Caco-2 (cell line): Measurements from ENCODE around the gene ZNF260. TPM values are rescaled to one million over a fixed set of nuclear protein-coding genes. Genes with fewer than 3 reads are reported as not detected.

Experiments
- BruUV-seq: library from RNA; stranded (reverse); fragments of 400-500 nt; replicated peaks from 2 replicates; lab custom pipeline; 2021; lab: Mats Ljungman, UMichigan
- CTCF ChIA-PET: fragments of 300-600 bp; sonication (Branson Sonifier 250); formaldehyde crosslinking; loops from one replicate; lab custom pipeline; 2022; ENCODE audit warnings: antibody characterized with exemption; lab: Charles Lee
- POLR2A ChIA-PET: fragments of 300-600 bp; sonication (Branson Sonifier 250); formaldehyde crosslinking; loops from one replicate; lab custom pipeline; 2022; ENCODE audit warnings: antibody characterized with exemption; lab: Charles Lee
- DNase-seq, 2 experiments: peaks; one replicate each; pipeline versions ENCODE4 v3.0.0 to v3.0.0-alpha.2; 2020 to 2022
- H3K27me3 ChIP-seq: replicated peaks from 2 replicates; pipeline ENCODE4 v1.6.0; 2011; ENCODE audit warnings: low read length; ENCODE audit not compliant: control insufficient read depth, insufficient read depth
- H3K36me3 ChIP-seq: 2 replicates; pipeline ENCODE4 v1.5.1; 2011; ENCODE audit warnings: low read length; ENCODE audit not compliant: control insufficient read depth, insufficient read depth
- H3K4me1 ChIP-seq: fragments of 250-450 bp; sonication (Bioruptor Pico); 2 replicates; pipeline ENCODE4 v1.5.1; 2020; ENCODE audit warnings: mild to moderate bottlenecking
- H3K4me3 ChIP-seq: 2 replicates; pipeline ENCODE4 v1.5.1; 2011; ENCODE audit warnings: low read depth, mild to moderate bottlenecking, control low read depth, low read length
- H3K9me3 ChIP-seq: fragments of 250-450 bp; sonication (Bioruptor Pico); 2 replicates; pipeline ENCODE4 v1.5.1; 2020; ENCODE audit warnings: mild to moderate bottlenecking, moderate library complexity
- H3K27ac Mint-ChIP-seq: one replicate; pipeline ENCODE4 v1.8.0; 2022; ENCODE audit warnings: mixed read lengths; ENCODE audit not compliant: unreplicated experiment
- H3K27me3 Mint-ChIP-seq: one replicate; pipeline ENCODE4 v1.8.0; 2022; ENCODE audit warnings: mixed read lengths; ENCODE audit not compliant: insufficient read depth, unreplicated experiment
- H3K36me3 Mint-ChIP-seq: one replicate; pipeline ENCODE4 v1.8.0; 2022; ENCODE audit warnings: mild to moderate bottlenecking, mixed read lengths; ENCODE audit not compliant: insufficient read depth, unreplicated experiment
- H3K4me1 Mint-ChIP-seq: one replicate; pipeline ENCODE4 v1.8.0; 2022; ENCODE audit warnings: low read depth, mixed read lengths; ENCODE audit not compliant: unreplicated experiment
- H3K4me3 Mint-ChIP-seq: one replicate; pipeline ENCODE4 v1.8.0; 2022; ENCODE audit warnings: mild to moderate bottlenecking, moderate library complexity, mixed read lengths; ENCODE audit not compliant: unreplicated experiment
- H3K9me3 Mint-ChIP-seq: one replicate; pipeline ENCODE4 v1.8.0; 2022; ENCODE audit warnings: mixed read lengths; ENCODE audit not compliant: unreplicated experiment
- intact Hi-C: fragments of 100-400 bp; cut with micrococcal nuclease; formaldehyde crosslinking; loops from one replicate; pipeline ENCODE4 v1.10.0; 2022; ENCODE audit not compliant: unreplicated experiment
- total RNA-seq: library from RNA; stranded (reverse); gene quantifications from 2 replicates; pipeline ENCODE4 v1.2.3, GENCODE V29; 2022
- TF ChIP-seq, protein P1 (sequence below), 2 experiments: fragments of 200-600 bp in 1 of 2; IDR thresholded peaks; 1 replicate in 1 of 2; 2 replicates in 1 of 2; pipeline versions ENCODE4 v1.5.1 to v1.8.0; 2011 to 2022; ENCODE audit warnings: antibody characterized with exemption in 1 of 2, control low read depth in 1 of 2, inconsistent platforms in 1 of 2, low read depth in 1 of 2, low read length in 1 of 2, mild to moderate bottlenecking in 1 of 2, moderate library complexity in 1 of 2; ENCODE audit not compliant: insufficient read depth in 1 of 2, severe bottlenecking in 1 of 2, unreplicated experiment in 1 of 2

ZNF260 gene
- total RNA-seq, 1 experiment from 2014 or later: 13.2 TPM

DNA sequence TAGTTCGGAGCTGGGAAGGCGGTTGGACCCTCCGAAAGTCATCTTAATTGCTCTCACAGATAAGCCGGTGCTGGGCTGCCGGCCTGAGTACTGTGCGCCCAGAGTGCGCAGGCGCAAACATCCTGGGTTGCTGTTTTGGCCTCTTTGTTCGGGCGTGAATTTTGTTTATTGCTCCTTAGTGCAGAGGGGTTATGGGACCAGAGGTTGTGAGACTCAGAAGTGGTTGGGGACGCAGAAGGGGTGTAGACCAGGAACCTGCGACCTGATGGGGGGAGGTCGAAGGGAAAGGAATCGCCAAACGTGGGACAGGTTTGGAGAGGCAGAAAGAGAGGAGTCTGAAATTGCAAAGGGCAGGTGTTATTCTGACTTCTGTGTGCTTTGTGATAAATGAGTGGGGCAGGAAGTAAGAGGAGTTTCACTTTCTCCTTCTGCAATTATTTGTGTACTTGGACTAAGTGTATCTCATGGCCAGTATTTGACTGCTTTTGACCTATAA lies 38.1 kb downstream of the ZNF260 start:
- DNase-seq: peak in 1 of 2 experiments; percentile 95
- intact Hi-C loops: loop anchor here (1.0 to 5.0 kb wide), 7 partner anchors 34 to 298 kb away; partner anchors contain the start of genes ZFP14, ZNF260, ZNF461 and ZNF529
- H3K4me3 ChIP-seq: peak overlapping the region; percentile 93
- H3K4me3 Mint-ChIP-seq: peak overlapping the region; percentile 91
- peaks cover 20% of the 10 kb centered on the region for H3K9me3 Mint-ChIP-seq
- ChIA-PET POLR2A (interaction anchor here (0.5 to 2.0 kb wide), 12 partner anchors 30 to 881 kb away, joined by 3 to 34 read pairs (median 7); partner anchors contain the start of genes ZFP14, ZNF146, ZNF260 and ZNF383), CTCF (interaction anchor here (1.0 to 1.4 kb wide), 2 partner anchors 39 to 275 kb away, joined by 3 to 7 read pairs; partner anchors contain the start of genes ZNF146, ZNF260 and ZNF565)
- TSS peak; percentile 93 for BruUV-seq
- H3K27me3 ChIP-seq: no peaks in the 10 kb centered on the region
- peaks cover 14% of the 10 kb centered on the region for H3K4me1 Mint-ChIP-seq
- H3K36me3 Mint-ChIP-seq: peaks cover 26% of the 10 kb centered on the region
- no peaks in the 10 kb centered on the region for H3K4me1 ChIP-seq
- TF ChIP-seq, protein P1, sequence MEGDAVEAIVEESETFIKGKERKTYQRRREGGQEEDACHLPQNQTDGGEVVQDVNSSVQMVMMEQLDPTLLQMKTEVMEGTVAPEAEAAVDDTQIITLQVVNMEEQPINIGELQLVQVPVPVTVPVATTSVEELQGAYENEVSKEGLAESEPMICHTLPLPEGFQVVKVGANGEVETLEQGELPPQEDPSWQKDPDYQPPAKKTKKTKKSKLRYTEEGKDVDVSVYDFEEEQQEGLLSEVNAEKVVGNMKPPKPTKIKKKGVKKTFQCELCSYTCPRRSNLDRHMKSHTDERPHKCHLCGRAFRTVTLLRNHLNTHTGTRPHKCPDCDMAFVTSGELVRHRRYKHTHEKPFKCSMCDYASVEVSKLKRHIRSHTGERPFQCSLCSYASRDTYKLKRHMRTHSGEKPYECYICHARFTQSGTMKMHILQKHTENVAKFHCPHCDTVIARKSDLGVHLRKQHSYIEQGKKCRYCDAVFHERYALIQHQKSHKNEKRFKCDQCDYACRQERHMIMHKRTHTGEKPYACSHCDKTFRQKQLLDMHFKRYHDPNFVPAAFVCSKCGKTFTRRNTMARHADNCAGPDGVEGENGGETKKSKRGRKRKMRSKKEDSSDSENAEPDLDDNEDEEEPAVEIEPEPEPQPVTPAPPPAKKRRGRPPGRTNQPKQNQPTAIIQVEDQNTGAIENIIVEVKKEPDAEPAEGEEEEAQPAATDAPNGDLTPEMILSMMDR (IDR thresholded peaks at IDR 0.05; ENCODE audit: insufficient read depth in 1 of 2, low read depth in 1 of 2, low read length in 1 of 2, severe bottlenecking in 1 of 2, unreplicated experiment in 1 of 2): no peak
- peak overlapping the region; percentile 99 for H3K27ac Mint-ChIP-seq
- no peaks in the 10 kb centered on the region for H3K9me3 ChIP-seq
- H3K27me3 Mint-ChIP-seq: no peaks in the 10 kb centered on the region
- H3K36me3 ChIP-seq: no peaks in the 10 kb centered on the region

DNA sequence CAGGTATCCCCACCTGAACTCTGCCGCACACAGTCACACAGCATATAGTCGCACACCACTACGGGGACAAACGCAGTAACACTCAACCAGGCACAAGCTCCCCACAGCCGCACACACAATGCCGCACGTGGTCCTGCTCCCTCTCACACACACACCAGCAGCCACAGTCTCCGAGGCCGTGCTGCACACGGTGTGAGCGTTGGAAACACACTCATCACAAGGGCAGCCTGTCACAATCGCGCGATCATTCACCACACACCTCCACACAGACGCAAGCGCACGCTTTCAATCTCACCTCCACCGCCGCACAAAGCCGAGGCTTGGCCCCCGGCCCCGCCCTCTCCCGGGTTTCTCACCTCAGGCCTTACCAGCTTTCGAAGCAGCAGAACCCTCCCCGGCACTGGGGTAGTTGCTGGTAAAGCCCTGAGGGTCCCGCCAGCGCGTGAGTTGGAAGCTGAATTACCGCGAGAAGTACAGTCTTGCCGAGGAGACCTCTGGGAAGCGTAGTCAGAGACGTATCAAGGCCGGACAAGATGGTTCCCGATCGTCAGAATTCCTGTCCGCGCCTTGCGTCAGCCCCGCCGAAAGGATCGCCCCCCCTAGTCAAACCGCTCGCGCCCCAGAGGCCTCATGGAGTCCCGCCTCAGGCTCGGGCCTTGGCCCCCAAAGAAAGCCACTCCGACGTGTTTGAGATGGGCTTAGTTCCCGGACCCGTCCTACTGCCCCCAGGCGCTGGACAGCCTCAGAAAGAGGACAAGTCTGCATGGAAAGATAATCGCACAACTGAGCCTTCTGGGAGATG lies 38.8 kb downstream of the ZNF260 start, which contains the start of gene ZNF566:
Gene ZNF566, minus strand, starts transcription at position 444 of the 802 bp plus-strand sequence. CDS start 13,004 bp downstream, outside the sequence.
- Mint-ChIP-seq H3K9me3 (peaks cover 20% of the 10 kb centered on the region), H3K27me3 (no peaks in the 10 kb centered on the region), H3K27ac (peak within 1 kb of the TSS; percentile 99), H3K4me1 (peaks cover 14% of the 10 kb centered on the region), H3K36me3 (peaks cover 33% of the 10 kb centered on the region), H3K4me3 (peak within 1 kb of the TSS; percentile 91)
- peak; percentile 97 to 99 for DNase-seq
- no peaks in the 10 kb centered on the region for H3K4me1 ChIP-seq
- ChIA-PET POLR2A (interaction anchor here (0.5 to 2.0 kb wide), 12 partner anchors 31 to 881 kb away, joined by 3 to 34 read pairs (median 7); partner anchors contain the start of genes ZFP14, ZNF146, ZNF260 and ZNF383), CTCF (interaction anchor here (0.7 to 1.4 kb wide), 3 partner anchors 39 to 275 kb away, joined by 3 to 7 read pairs (median 3); partner anchors contain the start of genes ZFP14, ZNF146, ZNF260 and ZNF565)
- no TSS peak for BruUV-seq
- H3K36me3 ChIP-seq: no peaks in the 10 kb centered on the region
- TF ChIP-seq, protein P1 (IDR thresholded peaks at IDR 0.05; ENCODE audit: insufficient read depth in 1 of 2, low read depth in 1 of 2, low read length in 1 of 2, severe bottlenecking in 1 of 2, unreplicated experiment in 1 of 2): no peak
- intact Hi-C loops: loop anchor here (1.0 to 5.0 kb wide), 7 partner anchors 33 to 297 kb away; partner anchors contain the start of genes ZFP14, ZNF260, ZNF461 and ZNF529
- no peaks in the 10 kb centered on the region for H3K27me3 ChIP-seq
- H3K9me3 ChIP-seq: 0 out of 2 replicates have a peak, but pooled peaks cover 3% of the 10 kb centered on the region
- peak within 1 kb of the TSS; percentile 93 for H3K4me3 ChIP-seq

DNA sequence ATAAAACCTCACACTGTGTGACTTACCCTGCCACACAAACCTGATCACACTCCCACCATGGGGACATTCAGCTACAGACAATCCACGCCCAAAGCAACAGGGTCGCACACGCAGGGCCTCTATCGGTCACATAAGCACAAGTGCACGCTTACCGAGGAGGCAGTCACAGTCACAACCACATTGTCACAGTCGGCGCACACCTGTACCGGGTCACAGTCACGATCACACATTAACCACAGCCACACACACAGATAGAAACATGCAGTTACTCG lies 39.3 kb downstream of the ZNF260 start:
- Histone ChIP-seq H3K9me3 (0 out of 2 replicates have a peak, but pooled peaks cover 3% of the 10 kb centered on the region), H3K27me3 (no peaks in the 10 kb centered on the region), H3K4me3 (peak overlapping the region; percentile 93), H3K4me1 (no peaks in the 10 kb centered on the region), H3K36me3 (no peaks in the 10 kb centered on the region)
- H3K27me3 Mint-ChIP-seq: no peaks in the 10 kb centered on the region
- BruUV-seq: TSS peak; percentile 57
- H3K9me3 Mint-ChIP-seq: peaks cover 20% of the 10 kb centered on the region
- H3K27ac Mint-ChIP-seq: peak overlapping the region; percentile 99
- POLR2A ChIA-PET: interaction anchor here (1.4 to 2.0 kb wide), 7 partner anchors 39 to 882 kb away, joined by 7 to 34 read pairs (median 8); partner anchors contain the start of genes ZFP14, ZNF146, ZNF260 and ZNF383
- TF ChIP-seq, protein P1 (IDR thresholded peaks at IDR 0.05; ENCODE audit: insufficient read depth in 1 of 2, low read depth in 1 of 2, low read length in 1 of 2, severe bottlenecking in 1 of 2, unreplicated experiment in 1 of 2): no peak
- intact Hi-C loops: loop anchor here (1.0 to 5.0 kb wide), 7 partner anchors 32 to 296 kb away; partner anchors contain the start of genes ZFP14, ZNF260, ZNF461 and ZNF529
- DNase-seq: peak; percentile 48 to 65
- H3K4me3 Mint-ChIP-seq: peak overlapping the region; percentile 91
- peaks cover 36% of the 10 kb centered on the region for H3K36me3 Mint-ChIP-seq
- CTCF ChIA-PET: interaction anchor here (0.7 to 1.4 kb wide), 3 partner anchors 40 to 274 kb away, joined by 3 to 7 read pairs (median 3); partner anchors contain the start of genes ZFP14, ZNF146, ZNF260 and ZNF565
- peaks cover 14% of the 10 kb centered on the region for H3K4me1 Mint-ChIP-seq
